Measurements from ENCODE around the gene MAP2K5.
A peak's percentile ranks its signal among the peaks of the same experiment; 100 is the strongest.

The MAP2K5 gene

DNA sequence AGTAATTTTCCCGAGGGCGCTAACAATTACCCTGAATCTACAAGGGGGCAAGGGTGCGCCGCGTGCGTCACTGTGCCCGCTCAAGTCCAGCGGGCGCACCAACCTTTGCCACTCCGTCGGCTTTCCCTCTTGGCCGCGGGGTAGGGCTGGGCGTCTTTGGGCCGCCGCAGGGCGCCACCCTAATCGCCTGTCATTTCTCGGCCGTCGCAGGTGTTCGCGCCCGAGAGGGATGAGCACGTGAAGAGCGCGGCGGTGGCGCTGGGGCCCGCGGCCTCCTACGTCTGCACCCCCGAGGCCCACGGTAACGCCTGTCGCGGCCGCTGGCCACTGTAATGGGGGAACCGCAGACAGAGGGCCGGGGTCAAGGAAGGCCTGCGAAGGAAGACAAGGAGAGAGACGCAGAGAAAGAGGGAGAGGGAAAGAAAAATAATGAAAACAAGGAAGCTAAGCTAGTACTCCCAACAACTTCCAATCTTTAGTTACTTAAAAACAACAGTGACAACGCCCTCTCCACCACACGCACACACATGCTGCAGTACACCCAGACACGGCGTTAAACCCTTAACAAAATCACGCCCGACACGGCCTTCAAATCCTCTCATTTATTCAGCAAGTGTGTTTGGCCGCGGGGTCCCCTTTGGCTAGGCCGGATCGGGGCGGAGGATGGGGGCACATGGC lies 286.6 kb downstream of the MAP2K5 start:
- no peak for DNase-seq

DNA sequence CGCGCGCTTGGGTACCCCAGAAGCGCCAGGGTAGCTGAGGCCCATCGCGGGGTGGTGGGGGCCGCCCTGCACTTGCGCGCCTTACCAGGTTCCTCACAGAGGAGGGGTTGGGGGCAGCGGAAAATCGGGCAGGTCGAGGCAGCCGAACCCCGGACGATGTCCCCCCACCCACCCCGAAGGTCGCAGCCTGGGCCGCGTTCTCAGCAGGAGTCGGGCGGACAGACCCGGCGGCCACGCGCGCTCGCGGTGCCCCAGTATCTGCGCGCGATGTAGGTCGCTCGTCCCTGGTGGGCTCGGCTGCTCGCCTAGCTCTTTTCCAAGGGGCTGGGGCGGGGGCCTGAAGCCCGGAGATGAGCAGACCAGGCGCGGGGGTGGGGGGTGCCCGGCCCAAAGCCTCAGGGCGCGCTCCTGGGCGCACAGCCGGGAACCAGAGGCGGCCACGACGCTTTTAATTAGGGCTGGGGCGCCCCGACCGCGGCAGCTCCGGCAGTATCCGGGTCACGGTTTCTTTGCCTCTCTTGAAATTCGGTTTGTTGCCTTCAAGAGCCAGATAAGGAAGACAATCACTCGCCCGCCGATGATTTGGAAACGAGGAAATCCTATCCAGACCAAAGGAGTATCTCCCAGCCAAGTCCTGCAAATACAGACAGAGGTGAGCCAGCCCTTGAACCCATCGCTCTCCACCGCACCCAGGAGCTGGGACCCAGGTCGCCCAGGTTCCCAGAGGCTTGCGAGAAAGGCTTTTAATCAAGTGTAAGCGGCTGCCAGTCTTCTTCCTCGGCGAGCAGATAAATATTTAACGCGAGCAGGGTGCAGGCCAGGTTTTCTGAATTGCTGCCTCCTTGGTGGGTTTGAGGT lies 287.4 kb downstream of the MAP2K5 start:
- no peak for DNase-seq

- DNase-seq = no peak
Measured at GRCh38 chr15:67831363-67831762, 288.9 kb downstream of the MAP2K5 start.

GRCh38 chr15:67832031-67832551 lies 289.6 kb downstream of the MAP2K5 start:
- no peak for DNase-seq

DNA sequence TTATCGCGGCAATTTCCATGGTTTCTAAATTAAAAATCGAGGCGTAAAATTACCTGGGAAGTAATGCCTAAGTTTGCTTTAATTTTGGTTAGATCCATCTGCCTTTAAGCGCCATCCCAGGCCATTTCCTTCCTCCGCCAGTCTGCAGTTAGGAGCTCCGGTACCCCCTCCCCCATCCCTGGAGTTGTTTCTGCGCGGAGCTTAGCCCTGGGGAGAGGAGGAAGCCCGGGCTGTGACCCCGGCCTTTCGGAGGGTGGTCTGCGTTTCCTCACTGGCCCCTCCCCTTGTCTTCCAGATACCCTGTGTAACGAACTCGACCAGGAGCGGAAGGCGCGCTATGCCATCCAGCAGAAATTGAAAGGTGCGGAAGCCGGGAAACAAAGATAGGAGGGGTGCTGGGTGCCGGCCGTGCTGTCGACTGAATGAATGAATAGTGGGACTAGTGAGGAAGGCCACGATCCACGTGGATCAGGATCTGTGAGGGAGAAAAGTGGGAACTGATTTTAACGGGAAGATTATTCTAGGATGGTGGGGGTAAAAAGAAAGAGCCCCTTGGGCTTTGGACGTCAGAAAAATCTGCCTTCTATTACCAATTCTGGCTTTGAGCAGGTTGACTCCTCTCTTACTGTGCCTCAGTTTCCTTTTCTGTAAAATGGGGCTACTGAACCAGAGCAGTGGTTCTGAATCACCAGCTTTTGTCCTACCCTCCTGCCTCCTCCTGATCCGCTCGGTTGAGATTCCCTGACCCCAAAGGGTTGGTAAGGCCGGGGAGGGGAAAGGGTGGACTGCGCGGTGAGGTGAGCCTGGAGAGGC lies 290.6 kb downstream of the MAP2K5 start:
- no peak for DNase-seq

DNA sequence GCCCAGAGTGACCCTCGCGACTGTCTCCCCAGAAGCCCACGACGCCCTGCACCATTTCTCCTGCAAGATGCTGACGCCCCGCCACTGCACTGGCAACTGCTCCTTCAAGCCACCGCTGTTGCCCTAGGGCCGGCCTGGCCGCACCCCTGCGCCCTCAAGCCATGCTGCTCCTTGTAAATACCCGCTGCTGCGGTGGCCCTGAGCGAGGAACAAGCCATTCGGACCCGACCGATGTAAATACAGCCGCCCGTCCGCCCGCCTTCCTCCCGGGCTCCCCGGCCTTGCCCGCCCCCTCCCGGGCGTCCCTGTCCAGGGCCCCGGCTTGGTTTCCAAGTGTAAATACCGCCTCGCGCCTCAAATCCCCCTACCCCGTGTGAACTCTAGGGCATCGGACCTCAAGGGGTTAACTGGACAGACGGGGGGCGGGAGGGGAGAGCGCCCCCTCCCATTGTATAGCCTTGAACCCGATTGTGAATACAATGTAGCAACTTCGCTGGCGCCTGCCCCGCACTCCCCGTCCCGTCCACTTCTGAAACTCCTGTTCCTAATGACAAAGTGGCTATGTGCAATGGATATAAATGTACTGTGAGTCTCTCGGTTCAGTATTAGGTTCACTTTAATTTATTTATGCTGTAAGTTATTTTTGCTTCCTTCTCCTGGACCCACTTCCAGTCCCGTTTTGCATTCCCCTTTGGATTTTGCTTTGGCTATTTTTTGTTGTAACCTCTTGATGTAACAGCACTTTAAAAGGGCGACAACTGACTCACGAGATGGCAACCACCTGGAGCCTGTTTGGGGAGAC lies 291.4 kb downstream of the MAP2K5 start:
- no peak for DNase-seq

DNA sequence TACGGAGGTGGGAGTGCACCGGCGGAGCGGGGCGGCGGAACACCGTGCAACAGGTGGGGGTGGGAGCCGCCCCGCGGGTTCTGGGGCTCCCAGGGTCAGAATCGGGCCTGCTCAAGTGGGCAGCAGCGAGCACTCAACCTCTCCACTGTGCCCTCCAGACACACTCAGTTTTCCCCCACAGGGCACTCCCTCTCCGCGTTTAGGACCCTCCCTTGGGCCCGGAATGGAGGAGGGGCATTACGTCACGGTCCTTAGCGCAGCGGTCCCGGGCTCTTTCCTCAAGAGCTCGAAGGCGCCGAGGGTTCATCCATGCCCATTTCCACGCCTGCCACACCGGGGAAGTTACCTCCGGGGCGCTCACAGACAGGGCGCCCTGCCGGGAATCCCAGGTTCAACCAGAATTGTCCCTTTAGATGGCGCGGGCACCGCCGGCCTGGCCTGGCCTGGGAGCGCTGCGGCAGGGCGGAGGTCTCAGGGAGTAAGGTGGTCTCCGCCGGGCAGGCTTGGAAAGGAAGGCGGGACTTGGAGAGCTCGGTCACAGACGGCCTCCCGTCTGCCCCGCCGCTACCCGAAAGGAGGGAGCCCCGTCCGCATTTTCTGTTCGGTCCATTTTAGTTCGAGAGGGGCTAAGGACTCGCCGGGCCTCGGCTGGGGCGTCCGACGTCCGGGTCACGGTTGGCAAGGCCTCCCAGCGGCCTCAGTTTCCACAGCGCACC lies 292.2 kb downstream of the MAP2K5 start:
- no peak for DNase-seq

DNA sequence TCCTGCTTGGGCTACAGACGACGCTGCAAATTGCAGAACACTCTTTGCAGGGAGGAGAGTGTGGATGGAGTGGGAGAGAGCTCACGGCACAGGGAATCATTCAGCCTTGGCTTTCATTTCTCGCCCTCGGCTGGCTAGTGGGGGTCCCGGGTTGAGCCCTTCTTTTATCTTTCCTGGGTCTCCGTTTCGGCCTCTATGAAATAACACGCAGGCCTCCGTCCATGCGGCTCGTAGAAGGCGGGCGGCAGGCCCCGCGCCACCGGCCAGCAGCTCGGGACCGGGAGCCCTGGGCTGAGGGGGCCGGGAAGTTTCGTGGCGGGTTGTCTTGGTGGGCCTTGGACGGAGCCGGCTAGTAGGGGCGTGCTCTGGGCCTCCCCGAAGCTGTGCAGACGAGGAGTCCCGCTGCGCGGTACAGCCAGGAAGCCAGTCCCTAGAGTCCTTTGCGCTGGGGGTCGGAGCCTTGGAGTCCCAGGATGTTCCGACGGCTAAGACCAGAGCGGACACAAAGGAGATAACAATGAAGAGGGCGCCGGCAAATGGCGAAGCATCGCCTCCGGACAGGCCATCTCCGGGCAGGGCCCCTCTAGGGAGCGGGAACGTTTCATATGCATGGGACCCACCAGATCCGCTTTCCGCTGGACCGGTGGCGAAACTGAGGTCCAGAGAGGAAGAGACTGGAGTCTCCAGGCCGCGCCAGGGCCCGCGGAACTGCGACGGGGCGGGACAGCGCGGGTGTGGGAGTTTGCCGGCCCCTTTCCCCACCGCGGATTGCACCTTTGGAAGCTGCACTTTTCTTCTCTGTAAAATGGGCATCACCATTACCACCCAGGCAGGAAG lies 293.0 kb downstream of the MAP2K5 start:
- no peak for DNase-seq

DNA sequence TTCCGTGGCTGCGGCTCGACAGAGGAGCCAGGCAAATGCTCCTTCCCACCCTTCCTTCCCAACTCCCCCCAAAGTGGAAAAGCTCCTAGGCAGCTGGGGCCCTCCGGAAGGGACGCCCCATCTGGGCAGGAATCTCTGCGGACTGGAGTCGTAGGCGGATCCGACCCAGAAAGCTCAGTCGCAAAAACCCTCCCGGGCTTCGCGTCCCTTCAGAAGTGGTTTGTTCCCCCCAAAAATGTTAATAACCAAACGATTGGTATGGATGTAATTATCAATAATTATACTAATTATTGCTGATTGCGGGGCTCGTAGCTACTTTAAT lies 293.6 kb downstream of the MAP2K5 start:
- no peak for DNase-seq

DNA sequence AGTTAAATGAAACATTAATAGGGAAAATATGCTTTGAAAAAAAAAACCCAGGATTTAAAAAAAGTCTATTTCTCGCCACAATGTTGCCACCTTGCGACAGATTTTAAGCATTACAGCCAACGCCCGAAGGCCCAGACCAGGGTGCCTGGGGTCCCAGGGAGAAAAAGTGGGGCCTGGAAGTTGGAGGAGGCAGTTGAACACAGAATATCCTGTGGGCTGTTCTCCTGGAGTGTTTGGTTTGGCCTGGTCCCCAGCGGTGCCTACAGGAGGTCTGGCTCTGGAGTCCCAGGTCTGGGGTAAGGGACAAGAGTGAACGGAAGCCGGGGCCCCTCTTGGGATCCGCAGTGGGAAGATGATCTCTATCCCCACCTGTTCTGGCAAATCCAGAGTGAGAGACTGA lies 294.0 kb downstream of the MAP2K5 start:
- DNase-seq = no peak

DNA sequence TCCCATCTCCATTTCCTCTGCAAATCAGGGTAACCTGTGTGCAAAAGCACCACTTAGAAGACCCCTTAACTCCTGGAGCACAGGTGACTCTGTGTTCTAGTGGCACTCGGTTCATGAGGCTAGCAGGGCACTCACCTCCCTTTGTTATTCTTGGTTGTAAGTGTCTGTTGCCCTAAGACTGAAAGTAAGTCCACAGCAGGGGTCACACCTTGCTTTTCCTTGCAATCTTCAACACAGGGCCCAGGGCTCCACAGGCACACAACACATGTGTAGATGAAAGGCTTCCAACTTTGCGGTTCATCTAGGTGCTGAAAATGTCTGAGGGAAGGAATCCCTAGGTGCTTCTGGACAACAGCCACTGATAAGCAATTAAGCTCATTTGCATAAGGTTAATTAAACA lies 294.5 kb downstream of the MAP2K5 start:
- no peak for DNase-seq

DNA sequence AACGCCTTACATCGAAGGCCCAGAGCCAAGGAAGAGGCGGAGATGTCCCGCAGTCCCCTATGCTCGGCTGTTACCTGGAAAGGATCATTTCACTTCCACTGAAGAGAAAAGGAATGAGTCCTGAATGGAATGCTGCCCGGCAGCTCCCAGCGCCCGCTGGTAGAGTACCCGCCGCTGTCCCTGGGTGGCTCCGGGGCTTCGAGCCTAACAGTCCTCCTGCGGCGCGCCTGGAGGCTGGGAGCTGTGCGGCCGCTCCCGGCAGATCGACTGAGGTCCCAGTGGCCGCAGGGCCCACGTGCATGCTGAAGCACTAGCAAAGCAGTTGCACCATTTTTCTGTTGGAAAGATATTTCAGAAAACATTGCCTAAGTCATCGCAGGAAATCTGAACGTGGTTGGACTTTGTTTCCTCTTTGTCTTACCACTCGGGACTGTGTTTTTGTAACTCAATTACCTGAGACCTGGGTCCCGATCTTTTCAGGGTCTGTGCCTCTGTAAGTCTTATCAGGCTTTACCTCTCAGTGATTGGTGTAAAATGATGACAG lies 296.4 kb downstream of the MAP2K5 start:
- DNase-seq = peak; percentile 41

DNA sequence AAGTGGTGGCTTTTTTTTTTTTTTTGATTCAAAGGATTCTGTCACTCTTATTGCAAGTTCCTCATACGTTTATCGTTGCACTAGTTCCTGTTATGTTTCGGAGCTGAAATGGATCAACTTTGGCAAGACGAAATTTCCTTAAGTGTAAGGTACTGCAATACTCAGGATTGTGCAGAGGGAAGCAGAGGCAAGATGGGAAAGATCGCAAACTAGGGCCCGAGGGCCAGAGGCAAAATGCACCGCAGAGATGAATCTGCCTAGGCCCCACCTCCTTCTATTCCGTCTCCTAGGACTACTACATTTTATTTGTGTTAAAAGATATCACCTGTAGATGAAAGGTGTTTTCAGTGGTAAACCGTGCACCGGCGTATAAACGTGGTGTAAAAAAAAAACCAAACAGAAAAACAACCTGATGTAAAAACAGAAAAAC lies 297.0 kb downstream of the MAP2K5 start:
- DNase-seq = no peak

GRCh38 chr15:67839929-67840748 lies 297.6 kb downstream of the MAP2K5 start, which contains the start of gene RNU6-1:
Gene RNU6-1 (minus strand): TSS chr15:67840045.
- DNase-seq = peak; percentile 70

DNA sequence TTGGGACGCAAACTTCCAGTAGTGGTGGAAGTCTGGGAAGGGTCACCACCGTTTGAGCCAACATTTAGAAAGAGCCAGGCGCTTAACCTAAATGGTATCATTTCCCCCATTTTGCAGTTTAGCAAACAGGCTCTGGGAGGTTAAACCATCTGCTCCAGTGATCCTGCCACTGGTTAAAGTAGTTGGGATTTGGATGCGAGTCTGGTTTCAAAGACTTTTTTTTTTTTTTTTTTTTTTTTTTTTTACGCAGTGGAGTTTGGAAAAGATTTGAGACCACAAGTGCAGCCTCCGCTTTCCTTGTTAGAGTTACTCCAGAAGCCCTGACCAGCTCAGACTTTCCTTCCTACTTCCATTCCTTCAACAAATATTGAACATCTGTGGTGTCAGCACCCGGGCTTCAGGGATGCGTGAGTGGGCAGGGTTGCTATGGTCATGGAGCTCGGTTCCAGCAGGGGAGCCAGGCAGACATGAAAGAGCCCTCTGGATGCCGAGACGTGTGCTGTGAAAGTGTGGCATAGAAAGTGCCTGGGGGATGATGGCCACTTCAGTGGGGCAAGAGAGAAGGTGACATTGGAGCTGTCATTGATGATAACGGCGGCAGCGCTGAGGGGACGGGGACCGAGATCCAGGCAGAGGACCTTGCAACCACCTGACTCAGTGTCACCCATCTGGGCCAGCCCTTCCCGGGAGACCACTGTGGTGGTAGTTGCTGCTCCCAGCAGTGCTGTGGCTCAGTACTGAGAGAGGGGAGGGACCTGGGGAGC lies 298.4 kb downstream of the MAP2K5 start:
- no peak for DNase-seq

DNA sequence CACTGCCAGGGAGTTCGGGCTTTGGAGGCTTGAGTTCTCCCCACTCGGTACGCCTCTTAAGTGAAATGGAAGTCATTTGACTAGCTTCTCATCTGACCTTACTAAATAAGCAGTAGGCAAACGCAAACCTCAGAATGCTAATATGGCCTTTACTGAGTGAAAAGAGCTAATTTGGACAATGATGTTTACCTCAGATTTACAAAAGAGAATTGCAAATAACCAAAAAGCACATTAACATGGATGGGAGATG lies 298.9 kb downstream of the MAP2K5 start:
- no peak for DNase-seq

DNA sequence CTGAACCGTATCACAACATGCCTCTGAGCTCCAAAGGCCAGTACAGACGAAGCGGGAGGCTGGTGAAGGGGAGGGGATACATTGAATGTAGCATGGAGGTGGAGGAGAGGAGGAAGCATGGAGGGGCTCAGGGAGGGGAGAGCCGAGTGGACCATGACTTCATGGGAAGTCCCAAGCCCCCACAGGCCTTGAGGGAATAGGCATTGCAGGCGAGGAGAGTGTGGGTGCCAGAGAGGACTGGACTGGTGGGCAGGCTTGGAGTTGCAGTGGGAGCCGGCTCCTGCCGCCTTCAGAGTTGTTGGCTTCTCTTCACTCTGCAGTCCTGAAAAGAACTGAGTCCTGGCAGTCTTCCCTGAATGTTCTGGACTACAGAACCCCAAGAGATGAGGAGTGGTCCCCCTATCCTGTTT lies 300.6 kb downstream of the MAP2K5 start:
- no peak for DNase-seq

GRCh38 chr15:67843571-67844387 lies 301.3 kb downstream of the MAP2K5 start:
- DNase-seq = no peak
